WTC11 (cell line): ENCODE results near the gene ATP10D. TPM values are rescaled to one million over a fixed set of nuclear protein-coding genes. Genes with fewer than 3 reads are reported as not detected.
"Not testable (repeated sequence)": the region's sequence is repeated elsewhere in the genome, so short reads cannot be mapped to it uniquely, and the experiment has no call there.

ENCODE experiments used
- ATAC-seq: fragments of 200-7000 bp; cut with Tn5 transposase; 2 replicates; pipeline ENCODE4 v1.10.0; 2021; ENCODE audit warnings: mild to moderate bottlenecking, moderate library complexity
- CTCF ChIA-PET: fragments of 300-600 bp; sonication (Branson Sonifier 250); formaldehyde crosslinking; loops from one replicate; lab custom pipeline; 2021; ENCODE audit warnings: antibody characterized with exemption; lab: Charles Lee
- POLR2A ChIA-PET: fragments of 350-600 bp; sonication (Branson Sonifier 250); formaldehyde crosslinking; loops from one replicate; lab custom pipeline; 2021; ENCODE audit warnings: antibody characterized with exemption; lab: Charles Lee
- DNase-seq: peaks from one replicate; pipeline ENCODE4 v3.0.0; 2021; ENCODE audit warnings: low spot score
- H3K27ac Mint-ChIP-seq: 2 replicates; pipeline ENCODE4 v1.8.0; 2021; ENCODE audit warnings: mixed read lengths
- H3K27me3 Mint-ChIP-seq: 2 replicates; pipeline ENCODE4 v1.8.0; 2021; ENCODE audit warnings: low read depth, mild to moderate bottlenecking, moderate library complexity, mixed read lengths
- H3K36me3 Mint-ChIP-seq: 2 replicates; pipeline ENCODE4 v1.8.0; 2021; ENCODE audit warnings: mixed read lengths
- H3K4me1 Mint-ChIP-seq: 2 replicates; pipeline ENCODE4 v1.8.0; 2022; ENCODE audit warnings: mixed read lengths
- H3K4me3 Mint-ChIP-seq: 2 replicates; pipeline ENCODE4 v1.8.0; 2021; ENCODE audit warnings: mild to moderate bottlenecking, moderate library complexity, mixed read lengths
- H3K9me3 Mint-ChIP-seq: 2 replicates; pipeline ENCODE4 v1.8.0; 2021; ENCODE audit warnings: mixed read lengths
- CBFB ChIP-seq: sonication (generic); formaldehyde crosslinking; IDR thresholded peaks from 2 replicates; pipeline ENCODE4 v1.8.1; 2022; ENCODE audit warnings: mild to moderate bottlenecking, low read depth, missing genetic modification reagents
- CREM ChIP-seq: sonication (generic); formaldehyde crosslinking; IDR thresholded peaks from 2 replicates; pipeline ENCODE4 v1.8.1; 2022; ENCODE audit warnings: mild to moderate bottlenecking, missing genetic modification reagents, moderate library complexity
- ESRRA ChIP-seq: sonication (generic); formaldehyde crosslinking; IDR thresholded peaks from 2 replicates; pipeline ENCODE4 v1.8.1; 2022; ENCODE audit warnings: mild to moderate bottlenecking, missing genetic modification reagents, borderline replicate concordance
- JUN ChIP-seq: sonication (generic); formaldehyde crosslinking; IDR thresholded peaks from 2 replicates; pipeline ENCODE4 v1.8.0; 2023; ENCODE audit warnings: mild to moderate bottlenecking, missing genetic modification reagents
- ZBTB21 ChIP-seq: sonication (generic); formaldehyde crosslinking; IDR thresholded peaks from 2 replicates; pipeline ENCODE4 v1.8.1; 2023; ENCODE audit warnings: mild to moderate bottlenecking, missing genetic modification reagents, borderline replicate concordance
- ZNF121 ChIP-seq: sonication (generic); formaldehyde crosslinking; IDR thresholded peaks from 2 replicates; pipeline ENCODE4 v1.8.0; 2023; ENCODE audit warnings: missing genetic modification reagents
- ZNF317 ChIP-seq: sonication (generic); formaldehyde crosslinking; IDR thresholded peaks from 2 replicates; pipeline ENCODE4 v1.8.1; 2023; ENCODE audit warnings: low read depth, mild to moderate bottlenecking, moderate library complexity, missing genetic modification reagents, borderline replicate concordance
- ZNF532 ChIP-seq: fragments of 250-450 bp; sonication (Bioruptor Pico); IDR thresholded peaks from 2 replicates; pipeline ENCODE4 v1.9.0; 2021; ENCODE audit warnings: mild to moderate bottlenecking, borderline replicate concordance
- ZSCAN18 ChIP-seq: fragments of 250-450 bp; sonication (Bioruptor Pico); IDR thresholded peaks from 2 replicates; pipeline ENCODE4 v2.1.2; 2022; ENCODE audit warnings: mild to moderate bottlenecking, moderate library complexity
- total RNA-seq: library from RNA; stranded (reverse); gene quantifications from 3 replicates; pipeline ENCODE4 v1.2.3, GENCODE V29; 2021
- TF ChIP-seq, protein P1 (sequence below): sonication (generic); formaldehyde crosslinking; IDR thresholded peaks from 2 replicates; pipeline ENCODE4 v1.8.1; 2022; ENCODE audit warnings: missing genetic modification reagents, borderline replicate concordance
- TF ChIP-seq, protein P2 (sequence below): fragments of 250-450 bp; sonication (Bioruptor Pico); IDR thresholded peaks from 2 replicates; pipeline ENCODE4 v1.9.0; 2021; ENCODE audit warnings: mild to moderate bottlenecking
- TF ChIP-seq, protein P3 (sequence below): sonication (generic); formaldehyde crosslinking; IDR thresholded peaks from 2 replicates; pipeline ENCODE4 v1.8.0; 2023; ENCODE audit warnings: mild to moderate bottlenecking, missing genetic modification reagents

ATP10D gene
- total RNA-seq, 1 experiment from 2014 or later: 3.1 TPM

DNA sequence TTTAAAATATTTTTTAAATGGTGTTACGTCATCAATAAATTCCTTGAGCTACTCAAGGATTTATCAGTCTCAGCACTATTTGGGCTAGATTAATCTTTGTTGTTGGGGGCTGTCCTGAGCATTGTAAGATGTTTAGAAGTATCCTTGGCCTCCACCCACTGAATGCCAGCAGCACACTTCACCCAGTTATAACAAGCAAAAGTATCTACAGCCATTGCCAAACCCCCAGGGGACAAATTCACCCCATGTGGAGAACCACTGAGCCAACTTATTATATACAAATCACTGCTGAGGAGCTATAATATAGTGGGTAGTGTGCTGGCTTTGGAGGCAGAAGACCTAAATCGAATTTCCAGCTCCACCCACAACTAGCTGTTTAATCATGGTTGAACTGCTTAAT, 58.3 kb downstream of the ATP10D start (continued):
- TF ChIP-seq, protein P1, sequence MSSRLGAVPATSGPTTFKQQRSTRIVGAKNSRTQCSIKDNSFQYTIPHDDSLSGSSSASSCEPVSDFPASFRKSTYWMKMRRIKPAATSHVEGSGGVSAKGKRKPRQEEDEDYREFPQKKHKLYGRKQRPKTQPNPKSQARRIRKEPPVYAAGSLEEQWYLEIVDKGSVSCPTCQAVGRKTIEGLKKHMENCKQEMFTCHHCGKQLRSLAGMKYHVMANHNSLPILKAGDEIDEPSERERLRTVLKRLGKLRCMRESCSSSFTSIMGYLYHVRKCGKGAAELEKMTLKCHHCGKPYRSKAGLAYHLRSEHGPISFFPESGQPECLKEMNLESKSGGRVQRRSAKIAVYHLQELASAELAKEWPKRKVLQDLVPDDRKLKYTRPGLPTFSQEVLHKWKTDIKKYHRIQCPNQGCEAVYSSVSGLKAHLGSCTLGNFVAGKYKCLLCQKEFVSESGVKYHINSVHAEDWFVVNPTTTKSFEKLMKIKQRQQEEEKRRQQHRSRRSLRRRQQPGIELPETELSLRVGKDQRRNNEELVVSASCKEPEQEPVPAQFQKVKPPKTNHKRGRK (CRISPR knock-in tag): no peak
- no peak for TF ChIP-seq ZNF532
- TF ChIP-seq, all 79 proteins: peak for 0

GRCh38 chr4:47550357-47550756, 65.3 kb downstream of the ATP10D start:
- H3K27me3 Mint-ChIP-seq, H3K9me3 Mint-ChIP-seq, DNase-seq, H3K4me3 Mint-ChIP-seq, H3K27ac Mint-ChIP-seq, H3K36me3 Mint-ChIP-seq, CTCF ChIA-PET, ATAC-seq, POLR2A ChIA-PET, H3K4me1 Mint-ChIP-seq: not testable (repeated sequence)

DNA sequence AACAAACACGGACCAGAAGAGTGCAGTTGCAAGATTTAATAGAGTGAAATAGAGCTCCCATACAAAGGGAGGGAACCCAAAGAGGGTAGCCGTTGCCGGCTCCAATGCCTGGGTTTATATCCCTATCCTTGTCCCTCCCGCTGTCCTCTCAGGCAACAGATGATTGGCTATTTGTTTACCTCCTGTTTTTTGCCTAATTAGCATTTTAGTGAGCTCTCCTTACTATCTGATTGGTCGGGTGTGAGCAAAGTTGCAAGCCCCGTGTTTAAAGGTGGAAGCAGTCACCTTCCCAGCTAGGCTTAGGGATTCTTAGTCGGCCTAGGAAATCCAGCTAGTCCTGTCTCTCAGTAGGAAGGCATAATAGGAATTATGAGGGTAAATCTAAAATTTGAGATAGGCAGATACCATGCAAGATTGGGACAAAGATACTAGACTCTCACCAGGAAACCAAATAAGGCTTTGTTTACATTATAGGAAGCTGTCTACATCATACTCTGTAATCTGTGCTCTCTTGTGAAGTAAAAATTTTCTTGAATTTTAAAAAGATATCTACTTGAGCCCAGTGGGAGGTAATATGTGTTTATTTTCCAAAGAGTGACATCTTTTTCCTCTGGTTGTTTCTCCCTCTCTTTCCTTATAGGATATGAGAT, 65.9 kb downstream of the ATP10D start:
- ChIA-PET CTCF (no interaction called here), POLR2A (no interaction called here)
- no peaks in the 10 kb centered on the region for H3K36me3 Mint-ChIP-seq
- no peaks in the 10 kb centered on the region for H3K4me1 Mint-ChIP-seq
- peaks cover 3% of the 10 kb centered on the region; the same call in 1 of the 2 replicates for H3K9me3 Mint-ChIP-seq
- ATAC-seq (no peak), DNase-seq (no peak)
- no peak overlapping the region for H3K4me3 Mint-ChIP-seq
- H3K27ac Mint-ChIP-seq: no peak overlapping the region
- H3K27me3 Mint-ChIP-seq: no peaks in the 10 kb centered on the region
- TF ChIP-seq ZNF121 (CRISPR knock-in tag): no peak
- no peak for TF ChIP-seq ZNF317 (CRISPR knock-in tag)
- TF ChIP-seq, protein P2, sequence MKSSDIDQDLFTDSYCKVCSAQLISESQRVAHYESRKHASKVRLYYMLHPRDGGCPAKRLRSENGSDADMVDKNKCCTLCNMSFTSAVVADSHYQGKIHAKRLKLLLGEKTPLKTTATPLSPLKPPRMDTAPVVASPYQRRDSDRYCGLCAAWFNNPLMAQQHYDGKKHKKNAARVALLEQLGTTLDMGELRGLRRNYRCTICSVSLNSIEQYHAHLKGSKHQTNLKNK: no peak
- TF ChIP-seq, protein P3, sequence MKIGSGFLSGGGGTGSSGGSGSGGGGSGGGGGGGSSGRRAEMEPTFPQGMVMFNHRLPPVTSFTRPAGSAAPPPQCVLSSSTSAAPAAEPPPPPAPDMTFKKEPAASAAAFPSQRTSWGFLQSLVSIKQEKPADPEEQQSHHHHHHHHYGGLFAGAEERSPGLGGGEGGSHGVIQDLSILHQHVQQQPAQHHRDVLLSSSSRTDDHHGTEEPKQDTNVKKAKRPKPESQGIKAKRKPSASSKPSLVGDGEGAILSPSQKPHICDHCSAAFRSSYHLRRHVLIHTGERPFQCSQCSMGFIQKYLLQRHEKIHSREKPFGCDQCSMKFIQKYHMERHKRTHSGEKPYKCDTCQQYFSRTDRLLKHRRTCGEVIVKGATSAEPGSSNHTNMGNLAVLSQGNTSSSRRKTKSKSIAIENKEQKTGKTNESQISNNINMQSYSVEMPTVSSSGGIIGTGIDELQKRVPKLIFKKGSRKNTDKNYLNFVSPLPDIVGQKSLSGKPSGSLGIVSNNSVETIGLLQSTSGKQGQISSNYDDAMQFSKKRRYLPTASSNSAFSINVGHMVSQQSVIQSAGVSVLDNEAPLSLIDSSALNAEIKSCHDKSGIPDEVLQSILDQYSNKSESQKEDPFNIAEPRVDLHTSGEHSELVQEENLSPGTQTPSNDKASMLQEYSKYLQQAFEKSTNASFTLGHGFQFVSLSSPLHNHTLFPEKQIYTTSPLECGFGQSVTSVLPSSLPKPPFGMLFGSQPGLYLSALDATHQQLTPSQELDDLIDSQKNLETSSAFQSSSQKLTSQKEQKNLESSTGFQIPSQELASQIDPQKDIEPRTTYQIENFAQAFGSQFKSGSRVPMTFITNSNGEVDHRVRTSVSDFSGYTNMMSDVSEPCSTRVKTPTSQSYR (CRISPR knock-in tag): no peak
- no peak for TF ChIP-seq ZBTB21
- no peak for TF ChIP-seq ZSCAN18 (CRISPR knock-in tag)
- no peak for TF ChIP-seq ESRRA (CRISPR knock-in tag)
- no peak for TF ChIP-seq CREM (CRISPR knock-in tag)
- no peak for TF ChIP-seq CBFB (CRISPR knock-in tag)
- no peak for TF ChIP-seq JUN (CRISPR knock-in tag)
